ENCODE measurements around the gene BTN2A1.
"Not testable (repeated sequence)": the region's sequence is repeated elsewhere in the genome, so short reads cannot be mapped to it uniquely, and the experiment has no call there.

BTN2A1 gene

GRCh38 chr6:26457806-26458688, at the start of gene BTN2A1:
Gene BTN2A1 (plus strand): TSS chr6:26457955. CDS start chr6:26458637, 682 bp downstream.
- peak; percentile 90 for DNase-seq

- DNase-seq: no peak
Measured at GRCh38 chr6:26408828-26409730, 48.7 kb upstream of the BTN2A1 start.

GRCh38 chr6:26411751-26412150, 46.0 kb upstream of the BTN2A1 start:
- no peak for DNase-seq

- no peak for DNase-seq
Measured at GRCh38 chr6:26412228-26412627, 45.5 kb upstream of the BTN2A1 start.

GRCh38 chr6:26412954-26413353, 44.8 kb upstream of the BTN2A1 start:
- no peak for DNase-seq

- DNase-seq: no peak
Measured at GRCh38 chr6:26414281-26414680, 43.5 kb upstream of the BTN2A1 start.

GRCh38 chr6:26415036-26415614, 42.6 kb upstream of the BTN2A1 start:
- no peak for DNase-seq

GRCh38 chr6:26415791-26416190, 42.0 kb upstream of the BTN2A1 start:
- no peak for DNase-seq

- DNase-seq: no peak
Measured at GRCh38 chr6:26416288-26416687, 41.5 kb upstream of the BTN2A1 start.

- DNase-seq: not testable (repeated sequence)
Measured at GRCh38 chr6:26418077-26418476, 39.7 kb upstream of the BTN2A1 start.

- not testable (repeated sequence) for DNase-seq
Measured at GRCh38 chr6:26418795-26419194, 39.0 kb upstream of the BTN2A1 start.

- DNase-seq: no peak
Measured at GRCh38 chr6:26420688-26421171, 37.0 kb upstream of the BTN2A1 start.

GRCh38 chr6:26421259-26422144, 36.3 kb upstream of the BTN2A1 start:
- DNase-seq: peak; percentile 95

GRCh38 chr6:26422329-26422728, 35.4 kb upstream of the BTN2A1 start:
- DNase-seq: no peak

GRCh38 chr6:26426691-26427450, 30.9 kb upstream of the BTN2A1 start:
- no peak for DNase-seq

- DNase-seq: no peak
Measured at GRCh38 chr6:26427451-26427809, 30.3 kb upstream of the BTN2A1 start.

GRCh38 chr6:26428206-26428605, 29.5 kb upstream of the BTN2A1 start:
- DNase-seq: no peak

- DNase-seq: no peak
Measured at GRCh38 chr6:26430787-26431186, 27.0 kb upstream of the BTN2A1 start.

GRCh38 chr6:26431258-26432172, 26.2 kb upstream of the BTN2A1 start:
- DNase-seq: no peak

GRCh38 chr6:26432627-26433201, 25.0 kb upstream of the BTN2A1 start:
- no peak for DNase-seq

Data from amniotic stem cell (primary cell).